Parathyroid adenoma (tissue), 2 donors: ENCODE data around the gene KRTAP10-7.
"Not testable (repeated sequence)": the region's sequence is repeated elsewhere in the genome, so short reads cannot be mapped to it uniquely, and the experiment has no call there.

Experiments
- H2AFZ ChIP-seq: fragments of 300-600 bp; sonication (generic); one replicate; pipeline ENCODE4 v1.7.0; 2017; ENCODE audit warnings: antibody characterized with exemption, mild to moderate bottlenecking
- H3K27ac ChIP-seq: fragments of 300-600 bp; sonication (generic); one replicate; pipeline ENCODE4 v1.7.0; 2017
- H3K27me3 ChIP-seq: fragments of 300-600 bp; sonication (generic); one replicate; pipeline ENCODE4 v1.7.0; 2017; ENCODE audit warnings: low read length; ENCODE audit not compliant: control insufficient read depth, insufficient read depth
- H3K36me3 ChIP-seq: fragments of 300-600 bp; sonication (generic); one replicate; pipeline ENCODE4 v1.7.0; 2017; ENCODE audit warnings: low read length; ENCODE audit not compliant: control insufficient read depth, insufficient read depth
- H3K4me1 ChIP-seq: fragments of 300-600 bp; sonication (generic); one replicate; pipeline ENCODE4 v1.7.0; 2017; ENCODE audit warnings: control low read depth
- H3K4me2 ChIP-seq: fragments of 300-600 bp; sonication (generic); one replicate; pipeline ENCODE4 v1.7.0; 2017; ENCODE audit warnings: low read length
- H3K4me3 ChIP-seq: fragments of 300-600 bp; sonication (generic); one replicate; pipeline ENCODE4 v1.7.0; 2017; ENCODE audit warnings: low read depth, low read length
- H3K79me2 ChIP-seq: fragments of 300-600 bp; sonication (generic); one replicate; pipeline ENCODE4 v1.7.0; 2017; ENCODE audit warnings: control low read depth
- H3K9ac ChIP-seq: fragments of 300-600 bp; sonication (generic); one replicate; pipeline ENCODE4 v1.7.0; 2017; ENCODE audit warnings: mild to moderate bottlenecking
- H3K9me3 ChIP-seq: fragments of 300-600 bp; sonication (generic); one replicate; pipeline ENCODE4 v1.7.0; 2017; ENCODE audit warnings: low read length; ENCODE audit not compliant: control insufficient read depth
- CTCF ChIP-seq: fragments of 300-600 bp; sonication (generic); IDR thresholded peaks from one replicate; pipeline ENCODE4 v1.7.0; 2017; ENCODE audit warnings: antibody characterized with exemption, mild to moderate bottlenecking
- donor health status: primary hyperparathyroidism.

Gene KRTAP10-7

DNA sequence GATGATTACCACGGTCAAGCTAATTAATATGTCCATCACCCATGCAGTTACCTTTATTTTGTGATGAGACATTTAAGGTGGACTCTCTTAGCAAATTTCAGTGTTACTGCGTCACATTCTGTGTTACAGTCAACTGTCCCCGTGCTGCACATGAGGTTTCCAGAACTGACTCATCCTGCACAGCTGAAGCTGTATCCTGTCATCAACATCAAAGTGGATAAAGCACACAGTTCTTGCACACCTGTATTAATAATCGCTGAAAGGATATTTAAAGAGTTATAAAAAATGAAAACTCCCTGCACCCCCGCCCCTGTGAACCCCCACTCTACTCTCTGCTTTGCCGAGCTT lies 16.6 kb upstream of the KRTAP10-7 start:
- Histone ChIP-seq H3K27ac (no peak overlapping the region), H3K79me2 (no peaks in the 10 kb centered on the region), H3K4me2 (no peak overlapping the region), H3K27me3 (no peaks in the 10 kb centered on the region), H3K4me1 (no peaks in the 10 kb centered on the region), H3K9ac (no peak overlapping the region), H2AFZ (no peak overlapping the region), H3K36me3 (no peaks in the 10 kb centered on the region), H3K4me3 (no peak overlapping the region), H3K9me3 (no peaks in the 10 kb centered on the region)
- TF ChIP-seq CTCF = no peak

DNA sequence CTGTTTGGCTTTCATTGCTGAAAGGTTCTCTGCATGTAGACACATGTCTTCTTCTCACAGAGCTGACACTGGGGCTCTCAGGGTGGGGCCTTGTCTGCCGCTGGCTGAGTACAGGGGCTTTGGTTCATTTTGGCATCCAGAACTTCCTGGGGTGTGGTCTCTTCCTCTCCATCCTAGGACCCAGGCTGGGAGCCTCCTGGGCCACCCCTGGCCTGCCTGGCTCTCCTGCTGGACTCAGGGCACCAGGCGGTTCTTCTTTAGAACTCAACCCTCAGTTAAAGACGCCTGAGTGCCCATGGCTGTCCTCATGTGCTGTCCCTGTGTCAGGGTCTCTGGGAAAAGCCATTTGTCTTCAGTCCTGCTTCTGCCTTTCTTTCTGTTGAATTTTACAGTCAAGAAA lies 14.5 kb upstream of the KRTAP10-7 start:
- Histone ChIP-seq H3K9ac (no peak overlapping the region), H2AFZ (no peak overlapping the region), H3K36me3 (no peaks in the 10 kb centered on the region), H3K4me1 (no peaks in the 10 kb centered on the region), H3K27me3 (no peaks in the 10 kb centered on the region), H3K79me2 (no peaks in the 10 kb centered on the region), H3K27ac (no peak overlapping the region), H3K4me3 (no peak overlapping the region), H3K4me2 (no peak overlapping the region), H3K9me3 (no peaks in the 10 kb centered on the region)
- no peak for TF ChIP-seq CTCF

DNA sequence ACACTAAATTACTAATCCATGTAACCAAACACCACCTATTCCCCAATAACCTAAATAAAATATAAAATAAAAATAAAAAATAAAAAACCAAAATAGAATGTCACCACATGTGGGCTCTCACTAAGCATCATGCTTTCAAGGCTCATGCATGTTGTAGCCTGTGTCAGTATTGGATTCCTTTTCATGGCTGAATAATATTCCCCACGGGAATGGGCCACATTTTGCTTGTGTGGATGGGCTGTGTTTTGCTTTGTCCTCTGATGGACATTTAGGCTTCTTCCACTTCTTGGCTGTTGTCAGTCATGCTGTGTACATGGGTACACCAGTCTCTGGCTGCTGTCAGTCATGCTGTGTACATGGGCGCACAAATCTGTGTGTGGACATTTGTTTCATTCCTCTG lies 11.3 kb upstream of the KRTAP10-7 start:
- Histone ChIP-seq H3K27me3 (no peaks in the 10 kb centered on the region), H2AFZ (no peak overlapping the region), H3K9ac (no peak overlapping the region), H3K9me3 (no peaks in the 10 kb centered on the region), H3K4me2 (no peak overlapping the region), H3K36me3 (no peaks in the 10 kb centered on the region), H3K27ac (no peak overlapping the region), H3K4me3 (no peak overlapping the region), H3K4me1 (no peaks in the 10 kb centered on the region), H3K79me2 (no peaks in the 10 kb centered on the region)
- no peak for TF ChIP-seq CTCF

DNA sequence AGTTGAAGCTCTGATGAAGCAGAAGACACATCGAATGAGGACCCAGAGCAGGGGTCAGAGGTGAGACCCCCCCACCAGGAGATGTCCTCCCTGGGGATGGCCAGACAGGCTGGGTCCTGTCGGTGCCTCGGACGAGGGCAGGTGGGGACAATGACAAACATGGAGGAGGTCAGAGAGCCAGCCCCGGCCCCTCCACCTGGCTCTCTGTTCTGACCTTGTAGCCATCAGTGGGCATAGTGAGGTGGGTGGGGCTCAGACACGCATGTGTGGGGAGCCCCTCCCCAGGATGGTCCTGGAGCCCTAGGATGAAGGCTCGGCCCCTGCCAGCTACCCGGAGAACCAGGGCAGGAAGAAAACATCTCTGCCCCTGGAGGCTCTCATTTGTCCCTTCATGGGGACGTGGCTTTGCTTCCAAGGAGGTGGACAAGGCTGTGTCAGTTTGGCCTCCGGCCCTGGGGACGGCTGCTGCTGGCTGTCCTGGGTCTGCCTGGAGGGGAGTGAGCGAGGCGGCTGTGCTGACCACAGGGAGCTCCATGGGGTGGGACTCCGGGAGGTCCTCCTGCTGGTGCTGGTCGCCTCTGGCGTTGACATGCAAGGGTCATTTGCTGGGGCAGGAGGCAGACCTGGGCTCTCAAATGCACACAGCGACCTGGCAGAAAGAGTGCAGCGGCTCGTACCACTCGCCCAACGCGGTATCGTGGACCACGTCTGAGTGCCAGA lies 10.7 kb upstream of the KRTAP10-7 start:
- TF ChIP-seq CTCF = no peak
- H3K4me2 ChIP-seq = no peak overlapping the region
- H3K4me3 ChIP-seq = no peak overlapping the region
- no peaks in the 10 kb centered on the region for H3K36me3 ChIP-seq
- no peak overlapping the region for H2AFZ ChIP-seq
- H3K4me1 ChIP-seq = no peaks in the 10 kb centered on the region
- H3K9me3 ChIP-seq = no peaks in the 10 kb centered on the region
- no peaks in the 10 kb centered on the region for H3K79me2 ChIP-seq
- H3K27ac ChIP-seq = no peak overlapping the region
- H3K27me3 ChIP-seq = no peaks in the 10 kb centered on the region
- no peak overlapping the region for H3K9ac ChIP-seq

DNA sequence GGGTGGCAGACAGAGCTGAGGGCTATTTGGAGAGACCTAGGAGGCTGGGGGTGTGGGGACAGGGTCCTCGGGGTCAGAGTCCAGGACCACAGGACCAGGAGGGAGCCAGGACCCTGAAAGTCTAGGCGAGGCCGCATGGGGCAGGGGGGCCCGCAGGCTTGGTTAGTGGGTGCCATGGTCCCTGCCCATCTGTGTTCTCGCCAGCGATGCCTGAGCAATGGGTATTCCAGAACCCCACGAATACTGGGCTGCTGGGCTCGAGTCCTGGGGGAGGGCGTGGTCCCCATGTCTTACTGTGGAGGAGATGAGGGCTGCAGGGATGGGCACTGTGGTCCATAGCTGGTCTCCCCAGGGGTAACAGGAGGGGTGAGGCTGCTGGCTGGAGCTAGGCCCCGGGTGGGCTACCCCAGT lies 10.1 kb upstream of the KRTAP10-7 start:
- H3K9me3 ChIP-seq = no peaks in the 10 kb centered on the region
- H3K4me2 ChIP-seq = no peak overlapping the region
- H3K4me1 ChIP-seq = no peaks in the 10 kb centered on the region
- no peak overlapping the region for H3K9ac ChIP-seq
- H3K4me3 ChIP-seq = no peak overlapping the region
- H3K79me2 ChIP-seq = no peaks in the 10 kb centered on the region
- no peaks in the 10 kb centered on the region for H3K36me3 ChIP-seq
- H3K27ac ChIP-seq = no peak overlapping the region
- no peaks in the 10 kb centered on the region for H3K27me3 ChIP-seq
- TF ChIP-seq CTCF = no peak
- H2AFZ ChIP-seq = no peak overlapping the region

DNA sequence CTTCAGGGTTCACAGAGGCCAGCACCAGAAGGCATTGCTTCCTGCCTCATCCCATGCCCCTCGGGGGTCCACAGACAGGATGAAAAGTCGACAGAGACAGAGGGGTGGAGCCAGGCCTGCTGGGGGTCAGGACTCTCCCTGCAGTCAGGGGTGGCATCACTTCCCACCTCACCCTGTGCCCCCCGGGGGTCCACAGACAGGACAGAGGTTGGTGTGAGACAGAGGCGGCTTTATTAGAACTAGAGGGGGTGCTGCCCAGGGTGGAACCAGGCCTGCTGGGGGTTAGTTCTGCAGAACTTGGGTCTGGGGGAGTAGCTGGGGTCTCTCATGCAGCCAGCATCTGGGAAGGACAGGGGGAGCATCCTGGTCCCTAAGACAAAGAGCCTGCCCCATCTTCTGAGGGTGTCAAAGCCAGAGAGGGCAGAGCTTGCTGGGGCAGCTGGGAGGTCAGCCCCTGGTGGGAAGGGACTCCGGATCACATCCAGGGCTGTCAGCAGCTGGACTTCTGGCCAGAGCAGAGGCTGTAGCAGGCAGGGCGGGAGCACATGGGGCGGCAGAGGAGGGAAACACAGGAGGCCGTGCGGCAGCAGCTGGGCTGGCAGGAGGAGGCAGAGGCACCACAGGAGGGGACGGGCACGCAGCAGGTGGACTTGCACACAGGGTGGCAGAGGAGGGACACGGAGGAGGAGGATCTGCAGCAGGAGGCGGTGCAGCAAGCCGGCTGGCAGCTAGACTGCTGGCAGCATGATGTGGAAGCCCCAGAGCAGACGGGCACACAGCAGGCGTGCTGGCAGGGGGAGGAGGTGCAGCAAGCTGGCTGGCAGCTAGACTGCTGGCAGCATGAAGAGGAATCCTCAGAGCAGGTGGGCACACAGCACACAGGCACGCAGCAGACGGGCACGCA lies 9.2 kb upstream of the KRTAP10-7 start:
- H3K79me2 ChIP-seq, H3K9ac ChIP-seq, H3K4me3 ChIP-seq, H3K27me3 ChIP-seq, H3K27ac ChIP-seq, H3K4me1 ChIP-seq, H3K4me2 ChIP-seq, H3K9me3 ChIP-seq, H3K36me3 ChIP-seq, H2AFZ ChIP-seq: not testable (repeated sequence)

GRCh38 chr21:44591801-44592130 lies 8.6 kb upstream of the KRTAP10-7 start:
- not testable (repeated sequence) for H3K4me3 ChIP-seq, H3K36me3 ChIP-seq, H3K79me2 ChIP-seq, H3K27me3 ChIP-seq, H2AFZ ChIP-seq, H3K9ac ChIP-seq, H3K4me2 ChIP-seq, H3K4me1 ChIP-seq, H3K27ac ChIP-seq, H3K9me3 ChIP-seq
